IMR-90 (cell line): ENCODE results near the gene C17orf50. TPM values are rescaled to one million over a fixed set of nuclear protein-coding genes. Genes with fewer than 3 reads are reported as not detected.

Experiments used
- ATAC-seq: fragments of 200-7000 bp; cut with Tn5 transposase; 2 replicates; pipeline ENCODE4 v1.9.1; 2020; ENCODE audit warnings: low read depth, mild to moderate bottlenecking, moderate library complexity
- BruUV-seq: library from RNA; stranded (reverse); fragments of 400-500 nt; replicated peaks from 2 replicates; lab custom pipeline; 2021; lab: Mats Ljungman, UMichigan
- CTCF ChIA-PET: fragments of 300-600 bp; formaldehyde crosslinking; extraction: SDS; loops from one replicate; lab custom pipeline; 2021; ENCODE audit warnings: antibody characterized with exemption; lab: Yijun Ruan, JAX
- POLR2A ChIA-PET: fragments of 300-600 bp; sonication (Branson Sonifier 250); formaldehyde crosslinking; loops from one replicate; lab custom pipeline; 2022; ENCODE audit warnings: antibody characterized with exemption; ENCODE audit not compliant: unreplicated experiment; lab: Charles Lee
- DNase-seq: peaks from one replicate; pipeline ENCODE4 v3.0.0; 2013
- H2AFZ ChIP-seq: replicated peaks from 2 replicates; pipeline ENCODE3; 2013; ENCODE audit warnings: low read length, mild to moderate bottlenecking; ENCODE audit not compliant: poor library complexity
- H2AK5ac ChIP-seq: 2 replicates; pipeline ENCODE4 v1.6.1; 2013; ENCODE audit warnings: low read depth, low read length, inconsistent platforms
- H2AK9ac ChIP-seq: replicated peaks from 2 replicates; pipeline ENCODE3; 2013; ENCODE audit warnings: mild to moderate bottlenecking, low read depth, low read length, moderate library complexity; ENCODE audit not compliant: poor library complexity
- H2BK120ac ChIP-seq: 2 replicates; pipeline ENCODE4 v1.6.1; 2013; ENCODE audit warnings: low read depth, low read length, inconsistent platforms
- H2BK15ac ChIP-seq: 3 replicates; pipeline ENCODE4 v1.6.1; 2013; ENCODE audit warnings: low read depth, low read length, inconsistent platforms
- H2BK20ac ChIP-seq: 2 replicates; pipeline ENCODE4 v1.6.1; 2013; ENCODE audit warnings: low read depth, mild to moderate bottlenecking, inconsistent platforms, low read length, moderate library complexity
- H2BK5ac ChIP-seq: 2 replicates; pipeline ENCODE4 v1.6.1; 2013; ENCODE audit warnings: mild to moderate bottlenecking, low read depth, low read length, inconsistent platforms; ENCODE audit not compliant: poor library complexity, severe bottlenecking
- H3K14ac ChIP-seq: replicated peaks from 2 replicates; pipeline ENCODE4 v1.6.1; 2013; ENCODE audit warnings: low read depth, low read length, inconsistent platforms
- H3K18ac ChIP-seq: 2 replicates; pipeline ENCODE4 v1.6.1; 2013; ENCODE audit warnings: low read depth, low read length, control low read depth
- H3K23ac ChIP-seq: 2 replicates; pipeline ENCODE4 v1.6.1; 2013; ENCODE audit warnings: low read depth, low read length, inconsistent platforms
- H3K27ac ChIP-seq: 2 replicates; pipeline ENCODE4 v1.5.1; 2013; ENCODE audit warnings: mild to moderate bottlenecking, control low read depth, low read length; ENCODE audit not compliant: insufficient read depth
- H3K27me3 ChIP-seq: 2 replicates; pipeline ENCODE4 v1.6.1; 2013; ENCODE audit warnings: low read length; ENCODE audit not compliant: control insufficient read depth, insufficient read depth
- H3K36me3 ChIP-seq: 2 replicates; pipeline ENCODE4 v1.6.1; 2013; ENCODE audit warnings: low read length, mixed read lengths; ENCODE audit not compliant: control insufficient read depth, insufficient read depth
- H3K4ac ChIP-seq: 2 replicates; pipeline ENCODE4 v1.6.1; 2013; ENCODE audit warnings: low read depth, low read length, inconsistent platforms
- H3K4me1 ChIP-seq: 2 replicates; pipeline ENCODE4 v1.6.1; 2013; ENCODE audit warnings: low read length, mixed read lengths; ENCODE audit not compliant: control insufficient read depth, insufficient read depth
- H3K4me2 ChIP-seq: 2 replicates; pipeline ENCODE4 v1.6.1; 2013; ENCODE audit warnings: low read depth, mild to moderate bottlenecking, control low read depth, low read length, moderate library complexity
- H3K4me3 ChIP-seq: 2 replicates; pipeline ENCODE4 v1.5.1; 2013; ENCODE audit warnings: low read depth, mild to moderate bottlenecking, control low read depth, low read length, moderate library complexity; ENCODE audit not compliant: insufficient read depth
- H3K56ac ChIP-seq: 2 replicates; pipeline ENCODE4 v1.6.1; 2013; ENCODE audit warnings: low read length, inconsistent platforms; ENCODE audit not compliant: insufficient read depth; ENCODE audit errors: extremely low read depth
- H3K79me1 ChIP-seq, 2 experiments: 2 replicates each; pipeline ENCODE4 v1.6.1; 2013; ENCODE audit warnings: low read length in 2 of 2, inconsistent platforms in 1 of 2, low read depth in 1 of 2
- H3K9ac ChIP-seq: 2 replicates; pipeline ENCODE4 v1.6.1; 2013; ENCODE audit warnings: low read depth, low read length, control low read depth
- H3K9me1 ChIP-seq: 2 replicates; pipeline ENCODE4 v1.6.1; 2013; ENCODE audit warnings: low read length, inconsistent platforms; ENCODE audit not compliant: insufficient read depth
- H3K9me3 ChIP-seq: 2 replicates; pipeline ENCODE4 v1.6.1; 2013; ENCODE audit warnings: low read length; ENCODE audit not compliant: control insufficient read depth, insufficient read depth
- H4K20me1 ChIP-seq: 2 replicates; pipeline ENCODE4 v1.6.1; 2013; ENCODE audit warnings: low read length, inconsistent platforms; ENCODE audit not compliant: insufficient read depth
- H4K5ac ChIP-seq: 2 replicates; pipeline ENCODE4 v1.6.1; 2013; ENCODE audit warnings: mild to moderate bottlenecking, low read depth, low read length, control low read depth
- H4K8ac ChIP-seq, 2 experiments: 2 replicates each; pipeline ENCODE4 v1.6.1; 2013; ENCODE audit warnings: low read depth in 2 of 2, low read length in 2 of 2, control low read depth in 1 of 2, inconsistent platforms in 1 of 2
- H4K91ac ChIP-seq: 2 replicates; pipeline ENCODE4 v1.6.1; 2013; ENCODE audit warnings: low read depth, low read length, inconsistent platforms; ENCODE audit not compliant: insufficient read depth
- BHLHE40 ChIP-seq: fragments of 150-350 bp; IDR thresholded peaks from 2 replicates; pipeline ENCODE4 v1.6.1; 2016; ENCODE audit warnings: mild to moderate bottlenecking, low read depth, low read length
- CEBPB ChIP-seq: IDR thresholded peaks from 2 replicates; pipeline ENCODE4 v1.6.1; 2012; ENCODE audit warnings: low read depth, low read length, improper control_type of control experiment
- CHD1 ChIP-seq: IDR thresholded peaks from 2 replicates; pipeline ENCODE4 v1.6.1; 2012; ENCODE audit warnings: low read depth, low read length, improper control_type of control experiment
- FOS ChIP-seq: fragments of 150-350 bp; IDR thresholded peaks from 2 replicates; pipeline ENCODE4 v1.6.1; 2016; ENCODE audit warnings: low read depth, low read length
- MAFK ChIP-seq: IDR thresholded peaks from 2 replicates; pipeline ENCODE4 v1.6.1; 2012; ENCODE audit warnings: low read depth, low read length, improper control_type of control experiment
- MAZ ChIP-seq: IDR thresholded peaks from 2 replicates; pipeline ENCODE4 v1.6.1; 2012; ENCODE audit warnings: low read depth, mild to moderate bottlenecking, low read length, improper control_type of control experiment, moderate library complexity, borderline replicate concordance
- NFE2L2 ChIP-seq: fragments of 150-350 bp; IDR thresholded peaks from 2 replicates; pipeline ENCODE4 v1.6.1; 2016; ENCODE audit warnings: low read depth, mild to moderate bottlenecking, low read length
- POLR2A ChIP-seq: IDR thresholded peaks from 2 replicates; pipeline ENCODE4 v1.6.1; 2012; ENCODE audit warnings: mild to moderate bottlenecking, low read depth, low read length
- RAD21 ChIP-seq: IDR thresholded peaks from 2 replicates; pipeline ENCODE4 v1.6.1; 2012; ENCODE audit warnings: low read length, improper control_type of control experiment
- RFX5 ChIP-seq: IDR thresholded peaks from 2 replicates; pipeline ENCODE4 v1.8.0; 2012; ENCODE audit warnings: low read depth, mild to moderate bottlenecking, low read length, moderate library complexity
- WGBS, 2 experiments: methylation state at CpG; one replicate each; pipeline versions ENCODE4 v1.1.5 to v1.1.7; 2013; ENCODE audit warnings: missing lambda C conversion rate in 2 of 2; ENCODE audit not compliant: insufficient read length in 1 of 2; ENCODE audit errors: extremely low coverage in 2 of 2; 5-methylcytosine and 5-hydroxymethylcytosine counted together
- dilution Hi-C: fragments of 300-500 bp; cut with HindIII; formaldehyde crosslinking; loops from one replicate; pipeline ENCODE4 v1.14.3; 2018; ENCODE audit warnings: low sequenced_read_pairs; ENCODE audit not compliant: unreplicated experiment
- in situ Hi-C: fragments of 300-500 bp; cut with MboI; formaldehyde crosslinking; loops from 3 replicates; pipeline ENCODE4 v1.14.3; 2019; ENCODE audit warnings: low sequenced_read_pairs, inconsistent platforms, mixed read lengths
- intact Hi-C: fragments of 100-400 bp; cut with micrococcal nuclease; formaldehyde crosslinking; loops from 2 replicates; pipeline ENCODE4 v1.10.0; 2022
- polyA plus RNA-seq, 3 experiments: library from polyadenylated mRNA; depleted of rRNA; stranded (reverse); fragments of >200 nt; gene quantifications; 2 replicates each; pipeline ENCODE4 v1.2.3, GENCODE V29; 2012; ENCODE audit warnings: low replicate concordance in 1 of 3
- total RNA-seq: library from RNA; depleted of rRNA; stranded (reverse); fragments of >200 nt; gene quantifications from 2 replicates; pipeline ENCODE4 v1.2.3, GENCODE V29; 2012
- TF ChIP-seq, protein P1 (sequence below): conservative IDR thresholded peaks from 2 replicates; pipeline ENCODE4 v1.5.1; 2012; ENCODE audit warnings: mild to moderate bottlenecking, low read depth, low read length, improper control_type of control experiment
- TF ChIP-seq, protein P2 (sequence below): fragments of 150-350 bp; IDR thresholded peaks from 2 replicates; pipeline ENCODE4 v1.6.1; 2017; ENCODE audit warnings: mild to moderate bottlenecking, antibody characterized with exemption, low read length, low read depth
- TF ChIP-seq, protein P3 (sequence below): fragments of 150-350 bp; IDR thresholded peaks from 2 replicates; pipeline ENCODE4 v1.6.1; 2016; ENCODE audit warnings: low read depth, mild to moderate bottlenecking, low read length, moderate library complexity, borderline replicate concordance

Gene C17orf50
- total and polyA plus RNA-seq, 2 of the 4 experiments (the other 2 are of a cell fraction): not detected

DNA sequence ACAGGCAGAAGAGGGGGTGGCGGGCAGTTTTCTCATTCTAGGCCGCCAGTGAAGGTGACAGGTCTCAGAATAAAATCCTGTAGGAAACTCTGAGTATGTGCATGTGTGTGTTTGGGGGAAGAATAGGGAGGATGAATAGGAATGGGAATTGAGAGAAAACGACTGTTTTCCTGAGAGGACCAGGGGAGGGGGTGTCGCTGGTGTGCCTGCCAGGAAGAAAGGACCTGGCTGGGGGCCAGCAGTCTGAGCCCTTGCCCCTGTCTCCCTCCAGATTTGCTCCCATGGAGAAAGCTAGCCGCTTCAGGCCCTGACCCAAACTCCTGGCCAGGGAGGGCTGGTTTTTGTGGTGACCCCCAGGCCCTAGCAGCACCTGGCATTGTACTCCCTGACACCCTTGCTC lies 14.4 kb downstream of the C17orf50 start:
- no peak overlapping the region for H2BK20ac ChIP-seq
- H3K4me2 ChIP-seq: no peak overlapping the region
- H3K23ac ChIP-seq: no peak overlapping the region
- H3K14ac ChIP-seq: no peak overlapping the region
- no peaks in the 10 kb centered on the region for H3K36me3 ChIP-seq
- no peak overlapping the region for H3K9ac ChIP-seq
- in situ Hi-C loops (no loop called here), intact Hi-C loops (no loop called here), dilution Hi-C loops (no loop called here)
- H3K56ac ChIP-seq: no peak overlapping the region
- H3K27ac ChIP-seq: no peak overlapping the region
- TF ChIP-seq RAD21 (no peak), CHD1 (no peak), CEBPB (no peak), BHLHE40 (no peak), POLR2A (no peak), FOS (no peak), MAZ (no peak), RFX5 (no peak), MAFK (no peak), NFE2L2 (no peak)
- TF ChIP-seq, protein P1, sequence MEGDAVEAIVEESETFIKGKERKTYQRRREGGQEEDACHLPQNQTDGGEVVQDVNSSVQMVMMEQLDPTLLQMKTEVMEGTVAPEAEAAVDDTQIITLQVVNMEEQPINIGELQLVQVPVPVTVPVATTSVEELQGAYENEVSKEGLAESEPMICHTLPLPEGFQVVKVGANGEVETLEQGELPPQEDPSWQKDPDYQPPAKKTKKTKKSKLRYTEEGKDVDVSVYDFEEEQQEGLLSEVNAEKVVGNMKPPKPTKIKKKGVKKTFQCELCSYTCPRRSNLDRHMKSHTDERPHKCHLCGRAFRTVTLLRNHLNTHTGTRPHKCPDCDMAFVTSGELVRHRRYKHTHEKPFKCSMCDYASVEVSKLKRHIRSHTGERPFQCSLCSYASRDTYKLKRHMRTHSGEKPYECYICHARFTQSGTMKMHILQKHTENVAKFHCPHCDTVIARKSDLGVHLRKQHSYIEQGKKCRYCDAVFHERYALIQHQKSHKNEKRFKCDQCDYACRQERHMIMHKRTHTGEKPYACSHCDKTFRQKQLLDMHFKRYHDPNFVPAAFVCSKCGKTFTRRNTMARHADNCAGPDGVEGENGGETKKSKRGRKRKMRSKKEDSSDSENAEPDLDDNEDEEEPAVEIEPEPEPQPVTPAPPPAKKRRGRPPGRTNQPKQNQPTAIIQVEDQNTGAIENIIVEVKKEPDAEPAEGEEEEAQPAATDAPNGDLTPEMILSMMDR: no peak
- TF ChIP-seq, protein P2, sequence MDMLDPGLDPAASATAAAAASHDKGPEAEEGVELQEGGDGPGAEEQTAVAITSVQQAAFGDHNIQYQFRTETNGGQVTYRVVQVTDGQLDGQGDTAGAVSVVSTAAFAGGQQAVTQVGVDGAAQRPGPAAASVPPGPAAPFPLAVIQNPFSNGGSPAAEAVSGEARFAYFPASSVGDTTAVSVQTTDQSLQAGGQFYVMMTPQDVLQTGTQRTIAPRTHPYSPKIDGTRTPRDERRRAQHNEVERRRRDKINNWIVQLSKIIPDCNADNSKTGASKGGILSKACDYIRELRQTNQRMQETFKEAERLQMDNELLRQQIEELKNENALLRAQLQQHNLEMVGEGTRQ: no peak
- TF ChIP-seq, protein P3, sequence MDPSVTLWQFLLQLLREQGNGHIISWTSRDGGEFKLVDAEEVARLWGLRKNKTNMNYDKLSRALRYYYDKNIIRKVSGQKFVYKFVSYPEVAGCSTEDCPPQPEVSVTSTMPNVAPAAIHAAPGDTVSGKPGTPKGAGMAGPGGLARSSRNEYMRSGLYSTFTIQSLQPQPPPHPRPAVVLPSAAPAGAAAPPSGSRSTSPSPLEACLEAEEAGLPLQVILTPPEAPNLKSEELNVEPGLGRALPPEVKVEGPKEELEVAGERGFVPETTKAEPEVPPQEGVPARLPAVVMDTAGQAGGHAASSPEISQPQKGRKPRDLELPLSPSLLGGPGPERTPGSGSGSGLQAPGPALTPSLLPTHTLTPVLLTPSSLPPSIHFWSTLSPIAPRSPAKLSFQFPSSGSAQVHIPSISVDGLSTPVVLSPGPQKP: no peak
- no peaks in the 10 kb centered on the region for H4K20me1 ChIP-seq
- POLR2A ChIA-PET: no interaction called here
- H3K9me1 ChIP-seq: peaks cover 16% of the 10 kb centered on the region
- DNase-seq (no peak), ATAC-seq (no peak)
- H2AK9ac ChIP-seq: peak overlapping the region; percentile 26
- H2BK5ac ChIP-seq: no peak overlapping the region
- no peak overlapping the region for H4K5ac ChIP-seq
- peaks cover 28% of the 10 kb centered on the region for H3K27me3 ChIP-seq
- CTCF ChIA-PET: interaction anchor here (1.1 to 2.1 kb wide), 2 partner anchors 11 to 34 kb away, joined by 5 to 7 read pairs; partner anchors contain the start of gene TAF15
- H2BK15ac ChIP-seq: no peak overlapping the region
- no peaks in the 10 kb centered on the region for H3K9me3 ChIP-seq
- no peak overlapping the region for H4K8ac ChIP-seq
- H3K79me1 ChIP-seq: no peaks in the 10 kb centered on the region
- H2BK120ac ChIP-seq: no peak overlapping the region
- no peak overlapping the region for H3K4me3 ChIP-seq
- peaks cover 26% of the 10 kb centered on the region for H3K4me1 ChIP-seq
- H2AK5ac ChIP-seq: no peak overlapping the region
- no peak overlapping the region for H2AFZ ChIP-seq
- BruUV-seq: no TSS peak
- H3K18ac ChIP-seq: no peak overlapping the region
- no peak overlapping the region for H4K91ac ChIP-seq
- WGBS, 2 experiments: no CpG with 5 or more reads among the region's 5 CpGs
- H3K4ac ChIP-seq: 0 out of 2 replicates have a peak overlapping the region, but pooled peaks have one; percentile 14
